Stomach (tissue), 4 donors: ENCODE results near the gene LITAFD.
A peak's percentile ranks its signal among the peaks of the same experiment; 100 is the strongest.

Experiments
- EP300 ChIP-seq: sonication (generic); formaldehyde crosslinking; IDR thresholded peaks from one replicate; pipeline ENCODE4 v1.6.1; 2017; ENCODE audit warnings: antibody characterized with exemption
- POLR2A ChIP-seq, 4 donors: fragments of 450-650 bp; IDR thresholded peaks; one replicate each; pipeline ENCODE4 v1.6.1; 2016; ENCODE audit warnings: antibody characterized with exemption in 4 of 4, control low read depth in 2 of 4, mild to moderate bottlenecking in 1 of 4, moderate library complexity in 1 of 4
- POLR2AphosphoS5 ChIP-seq, 3 donors: sonication (generic); formaldehyde crosslinking; IDR thresholded peaks; one replicate each; pipeline ENCODE4 v1.6.1; 2016; ENCODE audit warnings: antibody characterized with exemption in 3 of 3
- TF ChIP-seq, protein P1 (sequence below), 7 experiments: fragments of 450-650 bp in 4 of 7; fragments of 200-600 bp in 3 of 7; sonication (generic) in 3 of 7; IDR thresholded peaks; one replicate each; pipeline ENCODE4 v1.5.1; 2016 to 2019; ENCODE audit warnings: antibody characterized with exemption in 7 of 7, control low read depth in 2 of 7, mild to moderate bottlenecking in 1 of 7

DNA sequence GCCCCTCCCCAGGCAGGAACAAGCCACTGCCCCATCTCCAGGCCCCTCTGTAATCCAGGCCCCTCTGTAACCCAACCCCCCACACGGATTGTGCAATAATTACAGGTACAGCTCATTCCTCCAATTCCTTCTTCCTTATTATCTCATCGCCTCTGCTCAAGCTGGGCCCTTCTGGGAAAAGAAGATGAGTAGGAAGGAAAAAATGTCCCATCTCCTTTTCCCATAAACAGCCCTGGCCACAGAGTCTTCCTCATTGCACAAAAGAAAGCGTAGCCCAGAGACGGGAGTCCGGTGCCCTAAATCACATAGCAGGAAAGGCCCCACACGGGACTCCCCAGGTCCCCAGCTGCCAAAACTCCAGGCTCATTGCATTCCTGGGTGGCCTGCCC, 3.6 kb upstream of the LITAFD start:
- TF ChIP-seq, protein P1, sequence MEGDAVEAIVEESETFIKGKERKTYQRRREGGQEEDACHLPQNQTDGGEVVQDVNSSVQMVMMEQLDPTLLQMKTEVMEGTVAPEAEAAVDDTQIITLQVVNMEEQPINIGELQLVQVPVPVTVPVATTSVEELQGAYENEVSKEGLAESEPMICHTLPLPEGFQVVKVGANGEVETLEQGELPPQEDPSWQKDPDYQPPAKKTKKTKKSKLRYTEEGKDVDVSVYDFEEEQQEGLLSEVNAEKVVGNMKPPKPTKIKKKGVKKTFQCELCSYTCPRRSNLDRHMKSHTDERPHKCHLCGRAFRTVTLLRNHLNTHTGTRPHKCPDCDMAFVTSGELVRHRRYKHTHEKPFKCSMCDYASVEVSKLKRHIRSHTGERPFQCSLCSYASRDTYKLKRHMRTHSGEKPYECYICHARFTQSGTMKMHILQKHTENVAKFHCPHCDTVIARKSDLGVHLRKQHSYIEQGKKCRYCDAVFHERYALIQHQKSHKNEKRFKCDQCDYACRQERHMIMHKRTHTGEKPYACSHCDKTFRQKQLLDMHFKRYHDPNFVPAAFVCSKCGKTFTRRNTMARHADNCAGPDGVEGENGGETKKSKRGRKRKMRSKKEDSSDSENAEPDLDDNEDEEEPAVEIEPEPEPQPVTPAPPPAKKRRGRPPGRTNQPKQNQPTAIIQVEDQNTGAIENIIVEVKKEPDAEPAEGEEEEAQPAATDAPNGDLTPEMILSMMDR (IDR thresholded peaks at IDR 0.05): no peak
- TF ChIP-seq POLR2AphosphoS5 (IDR thresholded peaks at IDR 0.05) (peak in 1 of 3 donors; percentile 32), EP300 (no peak), POLR2A (IDR thresholded peaks at IDR 0.05) (no peak)
